NCI-H69 (cell line): ENCODE data around the gene GPX4.
A peak's percentile ranks its signal among the peaks of the same experiment; 100 is the strongest.

Source experiments
- DNase-seq: peaks from one replicate; lab custom pipeline; 2025; lab: John Stamatoyannopoulos, UW

Gene GPX4

GRCh38 chr19:1131718-1132551 is 28.1 kb downstream of the GPX4 start:
- DNase-seq: peak; percentile 31

- DNase-seq: no peak
Measured at GRCh38 chr19:1132552-1133383, 29.0 kb downstream of the GPX4 start.

DNA sequence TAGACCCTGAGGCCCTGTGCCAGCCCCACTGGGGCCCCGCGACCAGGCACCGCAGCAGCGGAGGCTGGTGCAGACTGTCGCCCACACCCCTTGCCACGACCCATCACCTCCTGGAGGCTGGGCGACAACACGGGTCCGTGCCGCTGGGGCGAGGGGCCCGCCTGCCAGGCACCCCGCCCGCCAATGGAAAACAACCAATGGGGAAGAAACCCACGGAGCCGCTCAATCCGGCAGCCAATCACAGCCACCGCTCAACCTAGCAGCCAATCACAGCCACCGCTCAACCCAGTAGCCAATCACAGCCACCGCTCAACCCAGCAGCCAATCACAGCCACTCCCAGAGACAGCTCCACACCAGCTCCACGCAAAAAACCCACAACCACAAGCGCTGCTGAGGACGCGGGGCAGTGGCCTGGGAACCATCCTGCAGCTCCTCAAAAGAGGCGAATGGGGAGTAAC is 29.7 kb downstream of the GPX4 start:
- DNase-seq: no peak

- DNase-seq: no peak
Measured at GRCh38 chr19:1134431-1134830, 30.6 kb downstream of the GPX4 start.

GRCh38 chr19:1135454-1135853 is 31.7 kb downstream of the GPX4 start:
- DNase-seq: no peak

- peak; percentile 46 for DNase-seq
Measured at GRCh38 chr19:1136201-1136600, 32.4 kb downstream of the GPX4 start.

- no peak for DNase-seq
Measured at GRCh38 chr19:1136621-1137317, 33.0 kb downstream of the GPX4 start.

GRCh38 chr19:1138121-1138520 is 34.3 kb downstream of the GPX4 start:
- no peak for DNase-seq

GRCh38 chr19:1139126-1139525 is 35.3 kb downstream of the GPX4 start:
- DNase-seq: no peak

GRCh38 chr19:1140272-1141027 is 36.7 kb downstream of the GPX4 start:
- no peak for DNase-seq

DNA sequence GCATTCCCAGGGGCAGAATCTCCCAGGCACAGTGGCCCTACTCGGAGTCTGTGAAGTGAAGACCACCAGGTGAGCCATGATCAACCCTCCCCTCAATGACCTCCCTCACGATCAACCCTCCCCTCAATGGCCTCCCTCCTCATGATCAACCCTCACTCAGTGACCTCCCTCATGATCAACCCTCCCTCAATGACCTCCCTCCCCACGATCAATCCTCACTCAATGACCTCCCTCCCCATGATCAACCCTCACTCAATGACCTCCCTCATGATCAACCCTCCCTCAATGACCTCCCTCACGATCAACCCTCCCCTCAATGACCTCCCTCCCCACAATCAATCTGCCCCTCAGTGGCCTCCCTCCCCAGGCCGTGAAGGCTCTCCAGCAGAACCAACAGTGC is 38.1 kb downstream of the GPX4 start:
- no peak for DNase-seq

- no peak for DNase-seq
Measured at GRCh38 chr19:1143828-1144399, 40.1 kb downstream of the GPX4 start.

GRCh38 chr19:1144741-1145140 is 40.9 kb downstream of the GPX4 start:
- no peak for DNase-seq

GRCh38 chr19:1145635-1146411 is 42.0 kb downstream of the GPX4 start:
- DNase-seq: no peak

GRCh38 chr19:1146412-1146699 is 42.6 kb downstream of the GPX4 start:
- DNase-seq: no peak

GRCh38 chr19:1146858-1147780 is 43.3 kb downstream of the GPX4 start:
- no peak for DNase-seq

- DNase-seq: no peak
Measured at GRCh38 chr19:1147934-1148549, 44.2 kb downstream of the GPX4 start.

DNA sequence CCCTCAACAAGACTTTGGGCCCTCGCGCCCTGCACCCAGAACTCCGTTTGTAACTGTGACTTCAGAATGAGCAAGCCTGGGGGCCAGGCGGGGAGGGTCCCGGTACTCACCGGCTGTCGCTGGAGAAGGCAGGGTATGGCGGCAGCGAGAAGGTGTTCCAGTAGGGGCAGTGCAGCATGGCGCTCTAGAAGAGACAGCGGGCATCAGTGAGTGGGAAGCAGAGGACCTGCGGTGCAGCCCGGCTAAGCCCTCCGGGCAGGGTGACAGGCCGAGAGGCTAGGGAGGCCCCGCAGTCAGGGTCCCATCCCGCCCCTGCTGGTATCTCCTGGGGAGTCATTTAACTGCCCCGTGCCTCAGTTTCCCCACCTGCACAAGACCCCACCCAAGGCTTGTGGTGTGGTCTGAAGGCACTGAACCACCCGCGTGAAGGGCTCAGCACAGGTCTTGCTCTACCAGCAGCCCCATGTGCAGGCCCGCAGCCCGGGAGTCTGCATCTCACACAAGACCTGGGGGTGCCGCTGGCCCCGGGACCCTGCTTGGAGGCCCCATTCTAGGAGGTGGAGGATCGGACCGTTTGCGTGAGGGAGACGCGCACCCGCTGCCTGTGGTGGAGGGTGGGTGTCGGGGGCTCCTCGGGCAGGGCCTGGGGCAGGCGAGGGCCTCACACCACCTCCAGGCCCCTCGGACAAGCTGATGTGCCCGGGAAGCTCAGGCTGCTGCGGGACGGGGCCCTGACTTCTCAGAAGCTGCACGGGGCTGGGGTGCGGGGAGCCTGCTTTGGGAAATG is 45.7 kb downstream of the GPX4 start:
- DNase-seq: no peak
